Measurements from ENCODE around the gene WAC.

The WAC gene

DNA sequence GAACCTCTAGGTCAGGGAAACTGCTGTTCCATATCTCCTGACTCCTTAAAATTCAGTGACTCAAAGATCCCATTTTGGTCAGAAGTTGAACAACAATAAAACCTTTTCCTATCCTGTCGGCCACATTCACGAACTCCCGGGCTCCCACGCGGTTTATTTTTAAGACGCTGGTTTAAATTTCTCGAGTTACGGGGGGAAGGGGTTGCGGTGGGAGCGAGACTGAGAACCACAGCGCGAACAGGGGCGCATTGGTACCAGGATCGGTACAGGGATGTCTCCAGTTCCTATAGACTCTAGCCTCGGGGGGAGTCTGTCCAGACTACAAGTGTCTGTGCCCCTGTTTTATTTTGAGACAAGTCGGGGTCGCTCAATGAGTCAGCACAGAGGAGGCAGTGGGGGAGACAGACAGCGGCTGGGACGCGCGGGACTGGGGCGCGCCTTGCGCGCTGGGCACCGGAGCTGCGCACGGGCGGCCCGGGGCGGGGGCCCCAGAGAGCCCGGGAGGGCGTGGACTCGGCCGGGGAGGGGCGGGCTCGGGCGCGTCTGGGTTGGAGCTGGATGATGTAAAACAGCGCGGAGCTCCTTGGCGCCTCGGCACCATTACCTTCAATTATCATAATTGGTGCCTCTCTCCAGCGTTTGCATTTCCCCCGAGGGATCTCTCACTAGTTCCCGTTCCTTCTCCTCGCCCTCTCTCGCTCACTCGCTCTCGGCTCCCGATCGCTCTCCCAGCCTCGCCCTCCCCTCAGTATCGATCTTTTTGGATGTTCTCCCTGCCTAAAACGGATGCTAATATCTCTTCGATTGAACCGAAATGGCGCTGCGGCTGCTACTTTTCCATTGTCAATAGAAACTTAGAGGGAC is 135.7 kb downstream of the WAC start:
- DNase-seq (ENCODE audit: low spot score): no peak

GRCh38 chr10:28669227-28670173 is 136.6 kb downstream of the WAC start:
- DNase-seq (ENCODE audit: low spot score): no peak

Measured in kidney capillary endothelial cell (primary cell).